HG02938 (cell line): ENCODE data around the gene SAMHD1.
"Not testable (repeated sequence)": the region's sequence is repeated elsewhere in the genome, so short reads cannot be mapped to it uniquely, and the experiment has no call there.

Experiments
- ATAC-seq: cut with Tn5 transposase; IDR thresholded peaks from one replicate; pipeline ENCODE4 v1.9.1; 2021; ENCODE audit warnings: mild to moderate bottlenecking, moderate library complexity; ENCODE audit not compliant: unreplicated experiment

The SAMHD1 gene

GRCh38 chr20:36917943-36918342, 33.6 kb downstream of the SAMHD1 start:
- ATAC-seq, result no peak

- ATAC-seq, result no peak
Measured at GRCh38 chr20:36917240-36917639, 34.3 kb downstream of the SAMHD1 start.

GRCh38 chr20:36916199-36916598, 35.3 kb downstream of the SAMHD1 start:
- no peak for ATAC-seq

- no peak for ATAC-seq
Measured at GRCh38 chr20:36908603-36909002, 42.9 kb downstream of the SAMHD1 start.

- ATAC-seq, result not testable (repeated sequence)
Measured at GRCh38 chr20:36906086-36906485, 45.4 kb downstream of the SAMHD1 start.

- ATAC-seq, result not testable (repeated sequence)
Measured at GRCh38 chr20:36905566-36905965, 45.9 kb downstream of the SAMHD1 start.

GRCh38 chr20:36904690-36905089, 46.8 kb downstream of the SAMHD1 start:
- ATAC-seq, result no peak

GRCh38 chr20:36895036-36895435, 56.5 kb downstream of the SAMHD1 start:
- no peak for ATAC-seq

- no peak for ATAC-seq
Measured at GRCh38 chr20:36893801-36894200, 57.7 kb downstream of the SAMHD1 start.

GRCh38 chr20:36891211-36891610, 60.3 kb downstream of the SAMHD1 start:
- no peak for ATAC-seq

GRCh38 chr20:36890586-36890985, 60.9 kb downstream of the SAMHD1 start:
- ATAC-seq, result no peak

- no peak for ATAC-seq
Measured at GRCh38 chr20:36888880-36889516, 62.5 kb downstream of the SAMHD1 start.

GRCh38 chr20:36887752-36888090, 63.8 kb downstream of the SAMHD1 start:
- no peak for ATAC-seq

- ATAC-seq, result no peak
Measured at GRCh38 chr20:36886859-36887751, 64.4 kb downstream of the SAMHD1 start.

GRCh38 chr20:36885356-36885755, 66.2 kb downstream of the SAMHD1 start:
- no peak for ATAC-seq

GRCh38 chr20:36883977-36884535, 67.5 kb downstream of the SAMHD1 start:
- ATAC-seq, result no peak

GRCh38 chr20:36881888-36882287, 69.6 kb downstream of the SAMHD1 start:
- no peak for ATAC-seq

GRCh38 chr20:36881331-36881730, 70.2 kb downstream of the SAMHD1 start:
- no peak for ATAC-seq

- ATAC-seq, result no peak
Measured at GRCh38 chr20:36880741-36881250, 70.7 kb downstream of the SAMHD1 start.

- no peak for ATAC-seq
Measured at GRCh38 chr20:36878941-36879340, 72.6 kb downstream of the SAMHD1 start.

GRCh38 chr20:36876473-36876833, 75.1 kb downstream of the SAMHD1 start:
- no peak for ATAC-seq
